NCI-H446 (cell line): ENCODE data around the gene ATP1A4.

Source experiments
- DNase-seq, 2 experiments: peaks; one replicate each; lab custom pipeline; 2025; lab: John Stamatoyannopoulos, UW

ATP1A4 gene

DNA sequence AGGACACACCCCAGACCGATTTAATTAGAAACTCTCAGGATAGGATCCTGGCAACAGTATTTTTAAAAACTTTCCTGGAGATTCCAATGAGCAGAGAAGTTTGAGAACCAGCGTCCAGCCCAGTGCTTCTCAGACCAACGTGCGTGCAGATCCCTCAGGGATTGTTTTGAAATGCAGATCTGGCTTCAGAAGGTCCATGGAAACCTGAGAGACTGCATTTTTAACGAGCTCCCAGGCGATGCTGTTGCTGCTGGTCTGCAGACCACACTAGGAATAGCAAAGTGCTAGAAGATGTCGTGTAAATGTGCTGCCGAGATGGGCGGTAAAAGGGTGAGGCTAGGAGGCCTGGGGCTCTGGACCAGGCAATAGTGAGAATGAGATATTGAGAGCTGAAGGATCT, 20.6 kb downstream of the ATP1A4 start:
- DNase-seq, result no peak

- no peak for DNase-seq
These were observed 25.8 kb downstream of the ATP1A4 start for GRCh38 chr1:160177231-160177630.

DNA sequence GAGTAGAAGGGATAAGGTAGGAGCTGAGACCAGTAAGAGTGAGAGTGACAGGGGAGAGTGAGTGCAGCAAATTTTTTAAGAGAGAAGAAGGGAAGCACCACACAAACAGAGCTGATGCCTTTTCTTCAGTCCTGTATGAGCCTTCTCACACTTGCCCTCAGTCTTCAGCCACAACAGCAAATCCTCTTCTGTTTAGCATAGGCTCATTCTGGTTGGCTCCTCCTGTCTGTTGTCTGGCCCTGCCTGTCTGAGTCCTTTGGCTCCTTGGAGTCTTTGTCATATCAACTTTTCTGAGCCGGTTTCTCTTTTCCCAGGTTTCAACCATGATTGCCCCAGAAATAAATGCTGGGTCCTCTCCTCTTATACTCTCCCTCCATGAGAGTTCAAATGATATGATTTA, 26.3 kb downstream of the ATP1A4 start:
- no peak for DNase-seq

DNA sequence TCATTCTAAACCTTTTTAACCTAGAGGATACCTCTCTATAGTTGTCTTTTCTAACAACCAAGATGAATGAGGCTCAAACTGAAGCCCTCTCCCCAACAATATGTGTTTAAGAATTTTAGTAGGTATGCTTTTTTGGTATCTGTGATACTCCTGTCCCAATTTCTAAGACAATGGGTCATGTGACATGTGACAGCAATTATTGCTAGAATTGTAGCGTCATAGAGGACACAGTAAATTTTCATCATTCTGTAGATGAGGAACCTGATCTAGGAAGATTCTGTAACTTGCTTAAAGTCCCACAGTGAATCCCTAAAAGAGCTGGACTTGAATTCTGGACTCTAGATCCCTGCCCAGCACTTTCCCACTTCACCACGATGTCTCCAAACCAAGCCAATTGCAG, 27.3 kb downstream of the ATP1A4 start:
- DNase-seq, result no peak

- no peak for DNase-seq
These were observed 27.9 kb downstream of the ATP1A4 start for GRCh38 chr1:160179336-160179735.

- no peak for DNase-seq
These were observed 34.8 kb downstream of the ATP1A4 start for GRCh38 chr1:160186246-160186645.

DNA sequence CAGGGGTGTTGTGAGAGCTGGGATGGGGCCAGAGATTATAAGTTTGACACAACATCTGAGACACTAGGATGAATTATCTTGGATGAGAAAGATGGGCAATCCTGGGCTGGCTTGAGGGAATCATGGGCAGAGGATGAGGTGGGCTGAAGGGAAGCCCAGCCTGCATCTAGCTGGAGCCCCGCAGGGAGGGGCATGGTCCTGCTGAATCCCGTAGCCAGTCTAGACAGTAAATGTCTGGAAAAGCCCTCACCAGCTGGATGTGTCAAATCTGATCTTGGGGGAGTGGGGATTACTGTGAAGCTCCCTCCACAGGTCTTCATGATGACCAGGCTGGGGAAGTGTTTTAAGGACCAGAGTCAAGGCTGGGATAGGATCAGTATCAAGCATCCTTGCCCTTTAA, 35.3 kb downstream of the ATP1A4 start:
- no peak for DNase-seq

DNA sequence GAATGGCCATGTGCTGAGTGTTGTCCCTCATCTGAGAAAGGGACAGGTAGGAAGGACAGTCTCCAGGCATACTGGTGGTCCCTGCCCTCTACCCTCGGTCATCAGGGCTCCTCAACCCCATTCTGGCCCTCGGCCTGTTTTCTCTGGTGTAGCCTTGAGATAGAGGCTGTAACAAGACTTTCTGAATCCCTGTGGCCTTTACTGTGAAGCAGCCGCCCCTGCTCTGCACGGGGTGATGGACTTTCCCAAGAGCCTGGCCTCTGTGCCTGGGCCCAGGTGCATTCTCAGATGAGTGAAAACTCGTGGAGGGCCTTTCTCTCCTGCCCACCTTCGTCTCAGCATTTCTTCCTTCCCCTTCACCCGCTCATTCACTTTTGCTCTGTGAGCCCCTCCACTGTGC, 36.0 kb downstream of the ATP1A4 start:
- DNase-seq, result no peak

- DNase-seq, result no peak
These were observed 36.9 kb downstream of the ATP1A4 start for GRCh38 chr1:160188341-160188740.

DNA sequence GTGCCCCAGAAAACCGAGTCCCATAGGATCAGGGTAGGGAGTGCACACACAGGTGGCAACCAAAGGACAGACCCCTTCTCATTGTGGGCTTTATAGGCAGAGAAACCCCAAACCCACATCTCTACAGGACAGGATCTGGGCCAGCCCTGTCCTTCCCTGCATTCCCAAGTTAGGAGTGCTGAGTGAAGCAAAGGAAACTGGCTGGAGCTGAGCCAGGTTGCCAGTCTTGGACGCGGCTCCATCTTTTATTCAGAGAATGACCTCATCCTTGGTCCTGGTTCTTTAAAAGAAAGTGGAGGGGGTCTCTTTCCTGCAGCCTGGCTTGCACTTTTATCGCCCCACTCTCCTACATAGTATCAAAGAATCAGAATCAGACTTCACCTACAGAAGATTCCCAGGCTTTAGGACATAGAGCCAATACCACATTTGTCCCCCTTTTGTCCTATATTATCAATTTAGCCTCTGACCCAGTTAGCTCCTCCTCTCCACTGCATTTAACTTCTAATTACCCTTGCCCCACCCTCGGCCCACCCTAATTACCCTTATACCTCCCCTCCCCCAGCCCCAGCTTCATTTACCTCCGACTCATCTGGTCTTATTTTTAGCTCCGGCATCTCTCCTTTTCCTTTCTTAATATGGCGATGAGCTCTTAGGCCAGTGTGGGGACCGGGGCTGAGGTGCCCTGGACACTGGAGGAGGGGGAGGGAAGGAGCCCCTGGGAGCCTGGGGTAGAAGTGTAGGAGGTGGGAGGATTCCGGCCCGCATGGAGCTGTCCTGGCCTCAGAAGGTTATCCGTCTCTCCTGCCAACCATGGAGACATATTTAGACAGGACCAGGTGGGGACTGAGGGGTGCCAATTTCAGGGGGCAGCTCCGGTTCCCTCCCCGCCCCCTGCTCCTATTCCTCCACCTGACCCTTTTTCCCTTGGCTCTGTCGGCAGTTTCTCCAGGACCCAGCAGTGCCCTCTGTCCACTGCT, 38.5 kb downstream of the ATP1A4 start, which contains the start of gene CASQ1:
TSS of gene CASQ1 (plus strand) at position 927 of the 977 bp plus-strand sequence. CDS start 177 bp downstream, outside the sequence.
- DNase-seq, result peak; percentile 25 to 81

GRCh38 chr1:160191756-160192155, 40.4 kb downstream of the ATP1A4 start:
- DNase-seq, result no peak

DNA sequence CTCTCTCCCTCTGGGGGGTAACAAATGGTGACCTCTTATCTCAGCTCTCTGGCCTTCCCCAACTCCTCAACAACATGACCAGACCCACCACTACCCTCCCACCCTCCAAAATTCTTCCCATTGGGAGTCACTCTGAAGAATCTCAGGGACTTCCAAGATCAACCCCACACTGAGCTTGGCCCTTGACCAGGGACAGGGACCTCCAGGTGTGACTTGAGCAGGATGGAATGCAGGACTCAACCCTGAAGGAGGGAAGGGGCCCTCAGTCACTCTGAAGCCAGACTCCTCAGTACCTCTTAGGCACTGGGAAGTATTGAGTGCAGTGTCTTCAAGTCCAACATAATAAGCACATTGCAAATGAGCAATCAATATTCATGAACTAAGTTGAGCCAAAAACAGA, 40.8 kb downstream of the ATP1A4 start:
- DNase-seq, result no peak

DNA sequence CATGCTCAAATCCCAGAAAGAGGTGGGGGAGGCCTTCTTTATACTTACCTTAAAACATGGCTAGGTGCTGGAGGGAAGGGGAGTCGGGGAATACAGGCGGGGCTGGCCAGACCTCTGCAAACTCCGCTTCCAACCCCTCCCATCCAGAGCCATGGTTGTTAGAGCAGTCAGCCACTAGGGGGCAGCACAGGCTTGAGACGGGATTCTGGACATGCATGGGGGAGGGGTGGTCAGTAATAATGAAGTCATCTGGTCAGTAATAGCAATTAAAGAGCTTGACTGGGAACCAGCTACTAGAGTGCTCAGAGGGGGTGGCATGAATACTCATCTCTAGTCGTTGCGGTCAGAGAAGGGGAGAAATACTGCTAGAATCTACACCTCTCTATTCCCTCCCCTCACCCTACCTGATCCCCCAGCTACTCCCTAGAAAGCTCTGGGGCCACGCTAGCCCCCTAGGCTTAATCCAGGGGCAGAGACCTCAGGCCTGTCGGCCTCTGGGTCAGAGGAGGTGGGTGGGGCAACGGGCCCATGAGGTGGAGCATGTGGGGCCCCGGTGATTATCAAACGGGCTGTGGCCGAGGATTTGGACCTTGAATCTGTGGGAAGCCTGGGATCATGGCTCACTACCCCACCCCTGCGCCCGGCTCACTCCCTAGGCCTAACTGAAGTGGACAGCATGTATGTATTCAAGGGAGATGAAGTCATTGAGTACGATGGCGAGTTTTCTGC, 41.9 kb downstream of the ATP1A4 start:
- DNase-seq, result peak; percentile 76 to 88

GRCh38 chr1:160193832-160194736, 42.7 kb downstream of the ATP1A4 start:
- DNase-seq, result no peak

DNA sequence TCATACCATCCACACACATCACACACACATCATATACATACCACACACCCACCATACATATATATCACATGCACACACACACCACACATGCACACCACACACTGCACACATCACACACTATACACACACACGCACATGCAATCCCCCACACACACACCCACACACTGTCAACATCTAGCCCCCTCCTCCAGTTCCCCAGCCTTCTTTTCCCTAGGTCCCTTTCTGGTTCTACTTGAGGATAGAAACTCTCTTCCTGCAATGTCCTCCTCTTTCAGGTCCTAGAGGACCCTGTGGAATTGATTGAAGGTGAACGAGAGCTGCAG, 43.3 kb downstream of the ATP1A4 start:
- DNase-seq, result no peak

DNA sequence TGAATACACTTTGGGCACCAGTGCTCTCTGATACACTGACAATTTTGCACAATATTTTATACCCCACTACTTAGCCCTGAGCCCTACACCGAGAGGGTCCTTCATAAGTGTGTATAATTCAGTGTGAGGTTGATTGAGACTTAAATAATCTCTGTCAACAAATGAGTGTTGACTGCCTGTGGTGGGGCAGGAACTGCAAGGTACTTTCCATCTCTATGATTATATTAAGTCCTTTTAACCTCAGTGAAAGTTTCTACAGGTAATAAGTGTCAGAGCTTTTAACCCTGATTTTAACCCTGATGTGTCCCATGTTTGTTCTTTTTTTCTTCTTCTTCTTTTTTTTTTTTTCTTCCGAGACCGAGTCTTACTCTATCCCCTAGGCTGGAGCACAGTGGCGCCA, 44.7 kb downstream of the ATP1A4 start:
- DNase-seq, result no peak

GRCh38 chr1:160197231-160197630, 45.8 kb downstream of the ATP1A4 start:
- DNase-seq, result peak in 1 of 2 experiments; percentile 58

GRCh38 chr1:160200786-160201185, 49.4 kb downstream of the ATP1A4 start:
- no peak for DNase-seq

GRCh38 chr1:160204526-160205241, 53.3 kb downstream of the ATP1A4 start:
- no peak for DNase-seq

DNA sequence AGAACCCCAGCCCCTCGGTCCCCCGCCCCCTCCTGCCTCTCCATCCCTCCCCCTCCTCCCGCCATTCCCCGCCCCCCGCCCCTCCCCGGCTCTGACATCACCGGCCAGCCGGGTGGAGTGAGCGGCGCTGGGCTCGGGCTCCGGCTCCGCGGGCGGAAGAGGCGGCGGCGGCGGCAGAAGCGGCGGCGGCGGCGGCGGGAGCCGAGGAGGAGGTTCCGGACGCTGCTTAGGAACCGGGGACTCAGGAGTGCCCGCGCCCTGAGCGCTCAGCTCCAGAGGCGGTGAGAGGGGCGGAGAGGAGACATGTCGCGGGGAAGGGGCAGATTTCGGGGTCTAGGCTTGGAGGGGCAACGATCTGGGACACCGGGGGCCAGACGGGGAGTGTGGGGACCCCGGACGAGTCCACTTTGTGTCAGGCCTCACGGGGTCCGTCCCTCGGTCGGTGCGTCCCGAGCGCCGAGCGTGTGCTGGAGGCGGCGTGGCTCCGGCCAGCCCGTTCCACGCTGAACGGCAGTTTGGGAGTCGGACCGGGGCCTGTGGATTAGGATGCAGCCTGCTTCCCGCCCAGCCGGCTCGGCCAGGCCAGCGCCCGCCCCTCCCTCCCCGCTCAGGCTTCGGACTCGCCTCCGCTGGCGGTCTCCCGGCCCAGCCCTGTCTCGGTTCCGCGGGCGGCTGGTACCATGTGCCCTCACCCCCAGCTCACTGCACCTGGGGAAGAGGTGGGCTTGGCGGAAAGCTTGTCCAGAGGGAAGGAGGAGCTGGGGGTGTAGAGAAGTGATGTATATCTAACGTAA, 54.0 kb downstream of the ATP1A4 start, which contains the start of gene PEA15:
TSS of gene PEA15 (plus strand) at position 143 of the 794 bp plus-strand sequence. CDS start 6,161 bp downstream, outside the sequence.
- DNase-seq, result peak in 1 of 2 experiments; percentile 71
